HepG2 (cell line): ENCODE results near the gene THADA. TPM values are rescaled to one million over a fixed set of nuclear protein-coding genes. Genes with fewer than 3 reads are reported as not detected.

Source experiments
- ASH2L ChIP-seq: fragments of 300-600, 200-600 bp; sonication (generic); IDR thresholded peaks from 2 replicates; pipeline ENCODE4 v1.7.0; 2017; ENCODE audit warnings: low read depth, mild to moderate bottlenecking, moderate library complexity, mixed read lengths, low read length; ENCODE audit not compliant: insufficient read length
- HNRNPL ChIP-seq: fragments of 200-400 bp; formaldehyde crosslinking; IDR thresholded peaks from 2 replicates; pipeline ENCODE4 v1.6.1; 2017; ENCODE audit warnings: mild to moderate bottlenecking, low read depth, low read length
- HOXD1 ChIP-seq: sonication (generic); formaldehyde crosslinking; IDR thresholded peaks from 2 replicates; pipeline ENCODE4 v1.5.0; 2020; ENCODE audit warnings: missing genetic modification reagents
- MIER2 ChIP-seq: IDR thresholded peaks from 2 replicates; pipeline ENCODE4 v1.6.1; 2016; ENCODE audit warnings: missing biosample characterization, missing genetic modification reagents
- MLXIP ChIP-seq: sonication (generic); formaldehyde crosslinking; IDR thresholded peaks from 2 replicates; pipeline ENCODE4 v1.9.0; 2021; ENCODE audit warnings: missing genetic modification reagents, borderline replicate concordance
- MXD3 ChIP-seq: IDR thresholded peaks from 2 replicates; pipeline ENCODE4 v1.6.1; 2016; ENCODE audit warnings: mild to moderate bottlenecking, missing biosample characterization, missing genetic modification reagents
- MXD4 ChIP-seq: IDR thresholded peaks from 2 replicates; pipeline ENCODE4 v1.6.1; 2016; ENCODE audit warnings: mild to moderate bottlenecking, missing biosample characterization, missing genetic modification reagents
- NCOR1 ChIP-seq: fragments of 200-600 bp; sonication (generic); IDR thresholded peaks from 2 replicates; pipeline ENCODE4 v1.7.0; 2017; ENCODE audit warnings: antibody characterized with exemption, low read length, borderline replicate concordance
- NFKBIZ ChIP-seq: IDR thresholded peaks from 2 replicates; pipeline ENCODE4 v1.6.1; 2018; ENCODE audit warnings: missing genetic modification reagents, missing compliant biosample characterization
- ZBTB2 ChIP-seq: sonication (generic); formaldehyde crosslinking; IDR thresholded peaks from 2 replicates; pipeline ENCODE4 v1.8.0; 2022; ENCODE audit warnings: low read depth, missing genetic modification reagents
- ZFP91 ChIP-seq: sonication (generic); formaldehyde crosslinking; IDR thresholded peaks from 2 replicates; pipeline ENCODE4 v1.9.0; 2022; ENCODE audit warnings: missing genetic modification reagents, mild to moderate bottlenecking, borderline replicate concordance
- ZNF775 ChIP-seq: sonication (generic); formaldehyde crosslinking; IDR thresholded peaks from 2 replicates; pipeline ENCODE4 v1.4.0; 2020; ENCODE audit warnings: missing genetic modification reagents, mild to moderate bottlenecking, moderate library complexity, borderline replicate concordance
- ZNF777 ChIP-seq: sonication (generic); formaldehyde crosslinking; IDR thresholded peaks from 2 replicates; pipeline ENCODE4 v1.4.0; 2020; ENCODE audit warnings: missing genetic modification reagents
- polyA plus RNA-seq, 8 experiments: library from polyadenylated mRNA; depleted of rRNA in 3 of 8; stranded (reverse) in 7 of 8; unstranded in 1 of 8; fragments of >200 nt; fragmentation: Illumina TruSeq in 4 of 8; extraction: Trizol in 4 of 8; gene quantifications; 2 replicates each; pipeline versions ENCODE4 v1.2.1 to v1.2.3, GENCODE V29; 2011 to 2016; ENCODE audit warnings: low read depth in 4 of 8, missing spikeins in 1 of 8, mixed read lengths in 1 of 8; ENCODE audit not compliant: insufficient read depth in 1 of 8
- total RNA-seq, 5 experiments: library from RNA; depleted of rRNA; stranded (reverse); fragments of >200 nt; fragmentation: Illumina TruSeq; extraction: Trizol; gene quantifications; 2 replicates each; pipeline ENCODE4 v1.2.3, GENCODE V29; 2016; ENCODE audit warnings: low read depth in 1 of 5
- TF ChIP-seq, protein P1 (sequence below): sonication (generic); formaldehyde crosslinking; IDR thresholded peaks from 2 replicates; pipeline ENCODE4 v1.5.1; 2020; ENCODE audit warnings: mild to moderate bottlenecking, missing genetic modification reagents, moderate library complexity
- TF ChIP-seq, protein P2 (sequence below): sonication (generic); formaldehyde crosslinking; IDR thresholded peaks from 2 replicates; pipeline ENCODE4 v1.8.0; 2022; ENCODE audit warnings: missing genetic modification reagents, mild to moderate bottlenecking, borderline replicate concordance

The THADA gene
- total and polyA plus RNA-seq, 2 of the 13 experiments (the other 11 are each of a cell fraction or from before 2014, with no cell fraction given) = 12.7 to 21.7 TPM

DNA sequence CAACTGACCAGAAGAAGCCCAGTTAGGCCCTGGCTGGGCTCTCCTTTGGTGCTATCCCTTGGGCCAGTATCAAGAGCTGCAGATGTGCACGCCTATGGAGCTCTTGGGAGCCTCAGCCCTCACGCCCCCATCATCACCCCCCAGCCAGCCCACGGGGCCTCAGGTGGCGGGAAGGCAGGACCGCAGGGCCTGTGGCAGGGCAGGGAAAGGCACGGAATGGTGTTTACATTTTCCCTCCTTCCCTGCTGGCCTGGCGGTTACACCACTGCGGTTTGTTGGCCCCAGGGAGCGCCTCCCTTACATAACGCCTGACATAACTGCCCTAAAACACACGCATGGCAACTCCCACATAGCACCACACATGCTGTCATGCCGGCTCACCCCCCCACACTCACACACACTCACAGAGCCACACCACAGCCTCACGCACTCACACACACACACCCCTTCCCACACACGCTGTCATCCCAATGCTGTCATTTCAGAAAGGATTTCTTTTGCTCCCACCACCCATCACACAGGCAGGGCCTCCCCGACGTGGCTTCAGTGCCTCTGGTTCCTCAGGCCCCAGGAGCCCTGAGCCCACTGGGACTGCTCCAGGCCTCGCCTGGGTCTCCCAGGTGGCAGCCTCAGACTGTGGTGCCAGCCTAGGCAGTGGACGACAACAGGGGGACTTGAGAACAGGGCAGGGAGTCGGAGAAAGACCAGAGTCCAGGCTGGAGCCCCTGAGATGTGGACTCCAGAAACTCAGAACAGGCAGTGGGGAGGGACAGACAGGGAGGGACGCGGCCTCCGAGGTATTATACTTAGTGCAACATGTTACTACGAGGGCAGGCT lies 385.2 kb downstream of the THADA start (continued):
- TF ChIP-seq, protein P1, sequence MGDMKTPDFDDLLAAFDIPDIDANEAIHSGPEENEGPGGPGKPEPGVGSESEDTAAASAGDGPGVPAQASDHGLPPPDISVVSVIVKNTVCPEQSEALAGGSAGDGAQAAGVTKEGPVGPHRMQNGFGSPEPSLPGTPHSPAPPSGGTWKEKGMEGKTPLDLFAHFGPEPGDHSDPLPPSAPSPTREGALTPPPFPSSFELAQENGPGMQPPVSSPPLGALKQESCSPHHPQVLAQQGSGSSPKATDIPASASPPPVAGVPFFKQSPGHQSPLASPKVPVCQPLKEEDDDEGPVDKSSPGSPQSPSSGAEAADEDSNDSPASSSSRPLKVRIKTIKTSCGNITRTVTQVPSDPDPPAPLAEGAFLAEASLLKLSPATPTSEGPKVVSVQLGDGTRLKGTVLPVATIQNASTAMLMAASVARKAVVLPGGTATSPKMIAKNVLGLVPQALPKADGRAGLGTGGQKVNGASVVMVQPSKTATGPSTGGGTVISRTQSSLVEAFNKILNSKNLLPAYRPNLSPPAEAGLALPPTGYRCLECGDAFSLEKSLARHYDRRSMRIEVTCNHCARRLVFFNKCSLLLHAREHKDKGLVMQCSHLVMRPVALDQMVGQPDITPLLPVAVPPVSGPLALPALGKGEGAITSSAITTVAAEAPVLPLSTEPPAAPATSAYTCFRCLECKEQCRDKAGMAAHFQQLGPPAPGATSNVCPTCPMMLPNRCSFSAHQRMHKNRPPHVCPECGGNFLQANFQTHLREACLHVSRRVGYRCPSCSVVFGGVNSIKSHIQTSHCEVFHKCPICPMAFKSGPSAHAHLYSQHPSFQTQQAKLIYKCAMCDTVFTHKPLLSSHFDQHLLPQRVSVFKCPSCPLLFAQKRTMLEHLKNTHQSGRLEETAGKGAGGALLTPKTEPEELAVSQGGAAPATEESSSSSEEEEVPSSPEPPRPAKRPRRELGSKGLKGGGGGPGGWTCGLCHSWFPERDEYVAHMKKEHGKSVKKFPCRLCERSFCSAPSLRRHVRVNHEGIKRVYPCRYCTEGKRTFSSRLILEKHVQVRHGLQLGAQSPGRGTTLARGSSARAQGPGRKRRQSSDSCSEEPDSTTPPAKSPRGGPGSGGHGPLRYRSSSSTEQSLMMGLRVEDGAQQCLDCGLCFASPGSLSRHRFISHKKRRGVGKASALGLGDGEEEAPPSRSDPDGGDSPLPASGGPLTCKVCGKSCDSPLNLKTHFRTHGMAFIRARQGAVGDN (CRISPR knock-in tag) = peak; percentile 100
- TF ChIP-seq, protein P2, sequence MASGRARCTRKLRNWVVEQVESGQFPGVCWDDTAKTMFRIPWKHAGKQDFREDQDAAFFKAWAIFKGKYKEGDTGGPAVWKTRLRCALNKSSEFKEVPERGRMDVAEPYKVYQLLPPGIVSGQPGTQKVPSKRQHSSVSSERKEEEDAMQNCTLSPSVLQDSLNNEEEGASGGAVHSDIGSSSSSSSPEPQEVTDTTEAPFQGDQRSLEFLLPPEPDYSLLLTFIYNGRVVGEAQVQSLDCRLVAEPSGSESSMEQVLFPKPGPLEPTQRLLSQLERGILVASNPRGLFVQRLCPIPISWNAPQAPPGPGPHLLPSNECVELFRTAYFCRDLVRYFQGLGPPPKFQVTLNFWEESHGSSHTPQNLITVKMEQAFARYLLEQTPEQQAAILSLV (CRISPR knock-in tag) = peak; percentile 90; the same call in 1 of the 2 replicates
- TF ChIP-seq ASH2L = no peak
- no peak for TF ChIP-seq ZNF775 (CRISPR knock-in tag)
- TF ChIP-seq MXD3 (CRISPR knock-in tag) = peak; percentile 44; the same call in 1 of the 2 replicates
- TF ChIP-seq MLXIP = peak; percentile 55; the same call in 1 of the 2 replicates
- TF ChIP-seq ZBTB2 (CRISPR knock-in tag) = peak; percentile 57; the same call in 1 of the 2 replicates
- peak; percentile 73; the same call in 1 of the 2 replicates for TF ChIP-seq HNRNPL
- TF ChIP-seq HOXD1 = 0 out of 2 replicates have a peak, but pooled peaks have one; percentile 52
- peak; percentile 64 for TF ChIP-seq ZNF777 (CRISPR knock-in tag)
- 0 out of 2 replicates have a peak, but pooled peaks have one; percentile 80 for TF ChIP-seq NFKBIZ (CRISPR knock-in tag)
- TF ChIP-seq ZFP91 = peak; percentile 90
- peak; percentile 81; the same call in 1 of the 2 replicates for TF ChIP-seq MXD4 (CRISPR knock-in tag)
- TF ChIP-seq NCOR1 = no peak
- 0 out of 2 replicates have a peak, but pooled peaks have one; percentile 25 for TF ChIP-seq MIER2 (CRISPR knock-in tag)
